SH-SY5Y (cell line): Measurements from ENCODE around the gene CHD2.

Source experiments
- GATA2 ChIP-seq: IDR thresholded peaks from 2 replicates; pipeline ENCODE4 v1.6.1; 2011; ENCODE audit warnings: mild to moderate bottlenecking, low read depth, low read length
- GATA3 ChIP-seq: IDR thresholded peaks from 2 replicates; pipeline ENCODE4 v1.6.1; 2011; ENCODE audit warnings: low read depth, mild to moderate bottlenecking, low read length, moderate library complexity

DNA sequence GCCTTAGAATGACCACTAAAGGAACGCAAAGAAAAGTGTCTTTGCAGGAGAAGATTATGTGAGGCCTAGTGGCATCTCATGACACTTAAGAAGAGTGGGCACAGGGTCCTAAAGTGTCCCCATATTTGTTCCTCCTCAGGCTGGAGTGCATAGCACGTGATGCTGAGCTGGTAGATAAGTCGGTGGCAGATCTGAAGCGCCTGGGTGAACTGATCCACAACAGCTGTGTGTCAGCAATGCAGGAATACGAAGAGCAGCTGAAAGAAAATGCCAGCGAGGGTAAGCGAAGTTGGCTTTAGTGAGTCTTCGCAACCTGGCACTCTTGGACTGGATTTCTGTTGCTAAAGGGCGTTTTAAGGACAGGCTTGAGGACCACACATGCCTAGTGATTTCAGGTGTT lies 92.6 kb downstream of the CHD2 start:
- no peak for TF ChIP-seq GATA2
- TF ChIP-seq GATA3, result no peak
